Common myeloid progenitor, CD34-positive (primary cell): ENCODE data around the gene SAYSD1.
A peak's percentile ranks its signal among the peaks of the same experiment; 100 is the strongest.
"Not testable (repeated sequence)": the region's sequence is repeated elsewhere in the genome, so short reads cannot be mapped to it uniquely, and the experiment has no call there.

Experiments used
- CTCF ChIA-PET: fragments of 350-600 bp; sonication (Branson Sonifier 250); formaldehyde crosslinking; loops from one replicate; lab custom pipeline; 2021; ENCODE audit warnings: antibody characterized with exemption; lab: Charles Lee
- POLR2A ChIA-PET: fragments of 350-600 bp; sonication (Branson Sonifier 250); formaldehyde crosslinking; loops from one replicate; lab custom pipeline; 2021; ENCODE audit warnings: antibody characterized with exemption; lab: Charles Lee
- DNase-seq, 3 donors: peaks; one replicate each; pipeline versions ENCODE4 v3.0.0 to v3.0.0-alpha.2; 2013
- H3K27ac ChIP-seq, 2 experiments: 1 replicate in 1 of 2; 2 replicates in 1 of 2; pipeline ENCODE4 v1.7.0; 2013; ENCODE audit warnings: inconsistent platforms in 2 of 2, low read length in 2 of 2, mild to moderate bottlenecking in 2 of 2, low read depth in 1 of 2, moderate library complexity in 1 of 2; ENCODE audit not compliant: severe bottlenecking in 2 of 2, insufficient read depth in 1 of 2, poor library complexity in 1 of 2
- H3K27me3 ChIP-seq, 5 experiments: replicated peaks in 2 of 5; 1 replicate in 3 of 5; 2 replicates in 2 of 5; pipeline versions ENCODE4 v1.6.1 to v1.7.0; 2013; ENCODE audit warnings: low read length in 4 of 5, mild to moderate bottlenecking in 2 of 5, moderate library complexity in 2 of 5, inconsistent platforms in 1 of 5; ENCODE audit not compliant: insufficient read depth in 5 of 5, control insufficient read depth in 4 of 5
- H3K36me3 ChIP-seq, 4 experiments: 1 replicate in 2 of 4; 2 replicates in 2 of 4; pipeline versions ENCODE4 v1.6.1 to v1.7.0; 2013; ENCODE audit warnings: low read length in 3 of 4, control low read depth in 1 of 4, mild to moderate bottlenecking in 1 of 4; ENCODE audit not compliant: control insufficient read depth in 4 of 4, insufficient read depth in 4 of 4
- H3K4me1 ChIP-seq, 4 experiments: 1 replicate in 3 of 4; 2 replicates in 1 of 4; pipeline versions ENCODE4 v1.6.1 to v1.7.1; 2013; ENCODE audit warnings: low read length in 3 of 4, mild to moderate bottlenecking in 3 of 4, control low read depth in 1 of 4, inconsistent platforms in 1 of 4, moderate library complexity in 1 of 4; ENCODE audit not compliant: control insufficient read depth in 4 of 4, insufficient read depth in 4 of 4; ENCODE audit errors: control extremely low read depth in 1 of 4
- H3K4me3 ChIP-seq, 7 experiments: 1 replicate in 4 of 7; 2 replicates in 3 of 7; pipeline versions ENCODE4 v1.5.1 to v1.7.0; 2013; ENCODE audit warnings: mild to moderate bottlenecking in 7 of 7, low read length in 6 of 7, moderate library complexity in 6 of 7, inconsistent platforms in 2 of 7, low read depth in 2 of 7, control low read depth in 1 of 7; ENCODE audit not compliant: insufficient read depth in 4 of 7, control insufficient read depth in 1 of 7; ENCODE audit errors: extremely low read depth in 1 of 7
- H3K9me3 ChIP-seq, 5 experiments: 1 replicate in 4 of 5; 2 replicates in 1 of 5; pipeline versions ENCODE4 v1.6.1 to v1.7.1; 2013; ENCODE audit warnings: low read length in 4 of 5, mild to moderate bottlenecking in 2 of 5, inconsistent platforms in 1 of 5, low read depth in 1 of 5, moderate library complexity in 1 of 5; ENCODE audit not compliant: control insufficient read depth in 4 of 5, insufficient read depth in 2 of 5; ENCODE audit errors: control extremely low read depth in 1 of 5
- WGBS: methylation state at CpG from one replicate; pipeline ENCODE4 v1.1.5; 2013; ENCODE audit not compliant: insufficient coverage; 5-methylcytosine and 5-hydroxymethylcytosine counted together

SAYSD1 gene

DNA sequence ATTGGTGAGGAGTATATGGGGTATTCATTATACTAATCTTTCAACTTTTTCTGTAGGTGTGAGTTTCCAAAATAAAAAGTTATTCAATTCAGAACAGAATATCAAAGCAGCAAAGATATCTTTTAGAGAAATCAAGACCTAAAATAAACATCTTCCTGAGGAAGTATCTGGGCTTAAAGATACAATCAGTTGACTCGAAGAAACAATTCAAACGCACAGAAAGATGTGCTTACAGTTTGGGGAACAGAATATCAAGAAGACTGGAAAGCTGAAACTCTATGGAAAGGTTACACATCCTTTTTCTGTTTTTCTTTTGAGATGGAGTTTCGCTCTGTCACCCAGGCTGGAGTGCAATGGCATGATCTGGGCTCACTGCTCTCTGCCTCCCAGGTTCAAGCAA lies 36.2 kb upstream of the SAYSD1 start:
- H3K36me3 ChIP-seq = no peaks in the 10 kb centered on the region
- peak overlapping the region in 2 of 7 experiments; percentile 10 to 15 for H3K4me3 ChIP-seq
- ChIA-PET CTCF (interaction anchor here (0.6 to 1.9 kb wide), 4 partner anchors 12 to 179 kb away, joined by 3 to 4 read pairs (median 3); no protein-coding TSS in a partner anchor), POLR2A (no interaction called here)
- DNase-seq = peak in 2 of 3 donors; percentile 51 to 70
- H3K27me3 ChIP-seq = no peaks in the 10 kb centered on the region
- WGBS = 0% methylated on average over 3 of the region's 3 CpGs
- H3K4me1 ChIP-seq = peaks cover 3 to 34% (median 19%) of the 10 kb centered on the region in 4 experiments
- no peak overlapping the region for H3K27ac ChIP-seq
- H3K9me3 ChIP-seq = no peaks in the 10 kb centered on the region

DNA sequence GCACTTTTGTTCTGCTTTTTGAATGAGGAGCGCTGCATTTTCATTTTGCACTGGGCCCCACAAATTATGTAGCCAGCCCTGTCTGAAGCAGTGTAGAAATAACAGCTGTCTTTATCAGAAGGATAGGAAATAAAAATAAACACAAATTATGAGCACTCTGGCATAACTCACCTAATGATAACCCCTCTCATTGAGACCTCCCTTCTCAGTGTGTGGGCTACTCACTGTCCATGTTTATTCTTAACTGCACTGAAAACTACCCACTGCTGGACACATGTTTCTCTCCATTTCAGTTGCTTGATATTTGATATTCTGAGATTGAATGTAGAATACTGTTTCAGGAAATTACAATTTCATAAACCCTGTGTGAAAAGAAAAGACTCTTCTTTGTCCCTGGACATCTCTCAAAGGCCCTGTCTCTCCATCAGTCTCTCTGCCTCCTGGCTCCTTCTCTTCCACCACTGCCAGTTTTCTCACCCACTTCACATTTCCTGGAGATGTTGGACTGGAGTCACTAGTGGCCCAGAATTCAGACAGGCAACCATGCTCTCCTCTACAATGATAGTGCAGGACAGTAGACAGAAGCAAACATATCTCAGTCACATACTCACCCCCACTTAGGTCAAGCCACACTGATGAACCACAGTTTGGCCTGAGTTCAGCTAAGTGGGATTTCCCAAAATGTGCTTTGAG lies 29.6 kb upstream of the SAYSD1 start:
- Histone ChIP-seq H3K4me1 (peaks cover 0 to 14% (median 5%) of the 10 kb centered on the region in 4 experiments), H3K9me3 (peaks cover 0 to 6% (median 0%) of the 10 kb centered on the region in 5 experiments), H3K27ac (no peak overlapping the region), H3K36me3 (no peaks in the 10 kb centered on the region), H3K27me3 (peaks cover 0 to 15% (median 3%) of the 10 kb centered on the region in 5 experiments), H3K4me3 (no peak overlapping the region)
- ChIA-PET POLR2A (no interaction called here), CTCF (no interaction called here)
- no CpG with 5 or more reads among the region's 1 CpG for WGBS
- no peak for DNase-seq

DNA sequence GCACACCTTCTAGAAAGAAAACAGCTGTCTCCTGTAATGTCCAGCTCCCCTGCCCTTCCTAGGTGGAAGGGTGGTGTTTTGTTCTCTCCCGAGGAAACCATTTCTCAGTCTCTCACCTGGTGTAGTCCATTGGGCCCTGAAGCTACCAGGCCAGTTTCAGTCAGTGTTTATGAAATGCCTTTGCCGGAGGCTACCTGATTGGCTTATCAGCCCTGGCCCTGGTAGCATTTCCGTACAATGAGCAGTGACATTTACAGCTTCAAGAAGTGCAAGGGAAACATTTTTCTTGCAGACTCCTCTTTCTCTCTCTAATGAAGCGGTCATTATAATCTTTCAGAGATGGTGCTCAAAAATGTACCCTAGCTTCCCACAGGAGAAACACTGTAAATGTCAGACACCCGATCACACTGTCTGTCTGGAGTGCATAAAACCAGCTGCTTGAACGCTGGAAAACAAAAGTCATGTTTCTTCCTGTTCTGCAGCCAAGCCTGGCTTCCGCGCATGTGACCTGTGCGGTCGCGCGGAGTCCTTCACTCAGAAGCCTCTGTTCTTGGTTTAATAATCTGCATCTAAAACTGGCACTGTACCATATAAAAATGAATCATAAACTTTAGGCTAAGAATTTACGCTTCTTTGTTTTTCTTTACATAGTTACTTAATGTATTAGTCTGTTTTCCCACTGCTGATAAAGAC lies 28.4 kb upstream of the SAYSD1 start:
- Histone ChIP-seq H3K27ac (no peak overlapping the region), H3K9me3 (peaks cover 0 to 10% (median 4%) of the 10 kb centered on the region in 5 experiments), H3K4me1 (peaks cover 0 to 14% (median 5%) of the 10 kb centered on the region in 4 experiments), H3K4me3 (no peak overlapping the region), H3K36me3 (no peaks in the 10 kb centered on the region), H3K27me3 (peaks cover 0 to 16% (median 3%) of the 10 kb centered on the region in 5 experiments)
- POLR2A ChIA-PET = no interaction called here
- DNase-seq = peak in 1 of 3 donors; percentile 65
- CTCF ChIA-PET = interaction anchor here (1.2 kb wide), 1 partner anchor 25 kb away, joined by 3 read pairs; no protein-coding TSS in a partner anchor
- WGBS = 91% methylated on average over 9 of the region's 13 CpGs

DNA sequence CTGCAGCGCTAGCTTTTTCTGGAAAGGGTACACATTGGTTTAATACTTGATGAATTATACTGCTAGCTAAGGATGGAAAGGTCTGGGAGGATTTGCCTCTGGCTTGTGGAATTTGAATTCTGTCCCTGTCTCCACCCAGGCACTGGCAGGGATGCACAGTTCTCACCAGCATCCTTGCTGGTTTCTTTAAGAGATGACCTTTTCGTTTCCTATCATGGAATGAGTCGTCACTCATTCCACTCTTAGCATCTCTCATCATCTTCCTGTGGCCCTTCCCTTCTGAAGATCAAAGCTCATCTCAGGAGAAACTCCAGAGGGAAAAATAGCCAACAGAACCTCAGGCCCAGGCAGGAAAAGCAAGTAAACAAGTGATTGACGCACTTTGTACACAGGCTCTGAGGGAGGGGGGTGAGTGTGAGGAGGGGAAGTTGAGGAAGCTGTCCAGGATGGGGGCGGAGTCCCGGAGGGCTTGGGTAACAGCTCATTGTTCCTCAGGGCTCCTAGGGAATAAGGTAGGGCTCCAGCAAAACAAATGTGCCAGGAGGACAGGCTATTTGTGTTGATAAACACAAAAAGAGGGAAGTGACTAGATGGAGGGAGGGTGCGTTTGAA lies 25.7 kb upstream of the SAYSD1 start:
- H3K36me3 ChIP-seq = no peaks in the 10 kb centered on the region
- no peak for DNase-seq
- ChIA-PET CTCF (interaction anchor here (0.9 kb wide), 1 partner anchor 17 kb away, joined by 4 read pairs; no protein-coding TSS in a partner anchor), POLR2A (no interaction called here)
- WGBS = 40% methylated on average over 5 of the region's 7 CpGs
- H3K27me3 ChIP-seq = peaks cover 2 to 16% (median 3%) of the 10 kb centered on the region in 5 experiments
- peaks cover 0 to 13% (median 4%) of the 10 kb centered on the region in 5 experiments for H3K9me3 ChIP-seq
- peaks cover 0 to 14% (median 5%) of the 10 kb centered on the region in 4 experiments for H3K4me1 ChIP-seq
- no peak overlapping the region for H3K4me3 ChIP-seq
- no peak overlapping the region for H3K27ac ChIP-seq

DNA sequence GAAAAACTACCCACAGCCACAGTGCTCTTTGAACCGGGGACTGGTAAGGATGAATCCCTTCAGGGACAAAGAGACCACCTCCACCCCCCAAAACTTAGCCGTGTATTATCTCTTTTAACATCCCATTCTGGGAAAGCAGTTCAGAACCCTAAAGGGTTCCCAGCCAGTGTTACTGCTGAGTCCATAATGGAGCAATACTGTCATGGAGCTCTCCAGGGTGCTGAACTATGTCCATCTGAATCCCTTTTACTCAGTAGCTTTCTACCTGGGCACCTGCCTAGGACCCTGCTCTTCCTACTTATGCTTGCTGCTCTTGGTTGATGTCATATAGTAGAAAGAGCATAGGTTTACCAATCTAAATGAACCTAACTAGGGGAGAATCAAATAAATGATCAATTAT lies 22.3 kb upstream of the SAYSD1 start:
- CTCF ChIA-PET = interaction anchor here (0.7 to 1.4 kb wide), 4 partner anchors 13 to 140 kb away, joined by 3 to 4 read pairs (median 4); no protein-coding TSS in a partner anchor
- H3K9me3 ChIP-seq = peaks cover 0 to 16% (median 4%) of the 10 kb centered on the region in 5 experiments
- H3K4me3 ChIP-seq = no peak overlapping the region
- H3K4me1 ChIP-seq = no peaks in the 10 kb centered on the region
- no peak overlapping the region for H3K27ac ChIP-seq
- peak; percentile 40 to 80 (median 75) for DNase-seq
- POLR2A ChIA-PET = no interaction called here
- 53% methylated on average over 2 of the region's 2 CpGs for WGBS
- peaks cover 2 to 16% (median 3%) of the 10 kb centered on the region in 5 experiments for H3K27me3 ChIP-seq
- no peaks in the 10 kb centered on the region for H3K36me3 ChIP-seq

DNA sequence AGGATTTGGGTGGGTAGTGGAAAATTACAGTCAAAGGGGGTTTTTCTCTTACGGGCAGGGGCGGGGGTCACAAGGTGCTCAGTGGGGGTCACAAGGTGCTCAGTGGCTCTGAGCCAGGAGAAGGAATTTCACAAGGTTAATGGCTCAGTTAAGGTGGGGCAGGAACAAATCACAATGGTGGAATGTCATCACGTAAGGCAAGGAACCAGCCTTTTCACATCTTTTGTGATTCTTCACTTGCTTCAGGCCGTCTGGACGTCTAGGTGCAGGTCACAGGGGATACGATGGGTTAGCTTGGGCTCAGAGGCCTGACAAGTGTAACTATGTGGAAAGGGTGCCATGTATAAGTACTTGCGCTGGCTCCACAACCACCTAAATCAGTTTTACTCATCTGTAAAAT lies 21.2 kb upstream of the SAYSD1 start:
- CTCF ChIA-PET, DNase-seq, H3K4me3 ChIP-seq, H3K4me1 ChIP-seq, H3K36me3 ChIP-seq, H3K27ac ChIP-seq, POLR2A ChIA-PET: not testable (repeated sequence)
- H3K9me3 ChIP-seq = peaks cover 0 to 16% (median 4%) of the 10 kb centered on the region in 5 experiments
- WGBS = 72% methylated on average over 4 of the region's 7 CpGs
- peaks cover 2 to 16% (median 3%) of the 10 kb centered on the region in 5 experiments for H3K27me3 ChIP-seq
